HepG2 (cell line): ENCODE data around the gene HLA-DPB1. TPM values are rescaled to one million over a fixed set of nuclear protein-coding genes. Genes with fewer than 3 reads are reported as not detected.

Experiments used
- ATM ChIP-seq: fragments of 450-650 bp; IDR thresholded peaks from 2 replicates; pipeline ENCODE4 v1.7.1; 2017; ENCODE audit warnings: mild to moderate bottlenecking, borderline replicate concordance
- HNRNPK ChIP-seq: fragments of 200-400 bp; formaldehyde crosslinking; IDR thresholded peaks from 2 replicates; pipeline ENCODE4 v1.6.1; 2018; ENCODE audit warnings: low read length, low read depth, moderate library complexity, mild to moderate bottlenecking; ENCODE audit not compliant: poor library complexity, severe bottlenecking
- KLF12 ChIP-seq: sonication (generic); formaldehyde crosslinking; IDR thresholded peaks from 2 replicates; pipeline ENCODE4 v1.4.0; 2020; ENCODE audit warnings: missing genetic modification reagents, borderline replicate concordance
- ZFX ChIP-seq: sonication (generic); formaldehyde crosslinking; IDR thresholded peaks from 2 replicates; pipeline ENCODE4 v1.4.0; 2020; ENCODE audit warnings: mild to moderate bottlenecking, low read depth, missing genetic modification reagents, moderate library complexity
- ZNF121 ChIP-seq: sonication (generic); formaldehyde crosslinking; IDR thresholded peaks from 2 replicates; pipeline ENCODE4 v1.5.0; 2020; ENCODE audit warnings: mild to moderate bottlenecking, missing genetic modification reagents
- ZNF790 ChIP-seq: sonication (generic); formaldehyde crosslinking; IDR thresholded peaks from 2 replicates; pipeline ENCODE4 v1.8.0; 2022; ENCODE audit warnings: missing genetic modification reagents, mild to moderate bottlenecking, borderline replicate concordance
- polyA plus RNA-seq, 8 experiments: library from polyadenylated mRNA; depleted of rRNA in 3 of 8; stranded (reverse) in 7 of 8; unstranded in 1 of 8; fragments of >200 nt; fragmentation: Illumina TruSeq in 4 of 8; extraction: Trizol in 4 of 8; gene quantifications; 2 replicates each; pipeline versions ENCODE4 v1.2.1 to v1.2.3, GENCODE V29; 2011 to 2016; ENCODE audit warnings: low read depth in 4 of 8, missing spikeins in 1 of 8, mixed read lengths in 1 of 8; ENCODE audit not compliant: insufficient read depth in 1 of 8
- total RNA-seq, 5 experiments: library from RNA; depleted of rRNA; stranded (reverse); fragments of >200 nt; fragmentation: Illumina TruSeq; extraction: Trizol; gene quantifications; 2 replicates each; pipeline ENCODE4 v1.2.3, GENCODE V29; 2016; ENCODE audit warnings: low read depth in 1 of 5
- TF ChIP-seq, protein P1 (sequence below): sonication (generic); formaldehyde crosslinking; conservative IDR thresholded peaks from 2 replicates; pipeline ENCODE4 v1.4.0; 2020; ENCODE audit warnings: missing genetic modification reagents
- TF ChIP-seq, protein P2 (sequence below): IDR thresholded peaks from 2 replicates; pipeline ENCODE4 v1.6.1; 2012; ENCODE audit warnings: low read length, improper control_type of control experiment
- TF ChIP-seq, protein P3 (sequence below): sonication (generic); formaldehyde crosslinking; IDR thresholded peaks from 2 replicates; pipeline ENCODE4 v1.8.1; 2023; ENCODE audit warnings: mild to moderate bottlenecking, missing genetic modification reagents
- TF ChIP-seq, protein P4 (sequence below): sonication (generic); formaldehyde crosslinking; IDR thresholded peaks from 2 replicates; pipeline ENCODE4 v1.4.0; 2020; ENCODE audit warnings: missing genetic modification reagents

The HLA-DPB1 gene
- total and polyA plus RNA-seq, 2 of the 13 experiments (the other 11 are each of a cell fraction or from before 2014, with no cell fraction given), result not detected

DNA sequence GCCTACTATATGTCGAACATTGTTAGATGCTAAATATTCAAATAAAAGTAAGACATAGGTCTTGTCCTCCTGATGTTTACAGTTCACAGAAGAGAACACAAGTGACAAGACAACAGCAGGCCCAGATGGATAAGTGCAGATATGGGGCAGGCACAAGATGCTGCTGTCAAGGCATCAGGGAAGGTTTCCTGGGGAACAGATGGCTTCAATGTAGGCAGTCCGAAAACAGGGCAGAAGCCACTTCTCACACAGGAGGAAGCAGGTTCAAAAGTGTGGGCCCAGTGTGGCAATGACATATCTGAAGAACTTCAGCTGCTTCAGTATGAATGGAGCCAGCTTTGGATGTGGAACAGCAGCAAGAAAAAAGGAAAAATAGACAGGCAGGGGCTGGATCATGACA lies 32.5 kb downstream of the HLA-DPB1 start (continued):
- TF ChIP-seq, protein P1, sequence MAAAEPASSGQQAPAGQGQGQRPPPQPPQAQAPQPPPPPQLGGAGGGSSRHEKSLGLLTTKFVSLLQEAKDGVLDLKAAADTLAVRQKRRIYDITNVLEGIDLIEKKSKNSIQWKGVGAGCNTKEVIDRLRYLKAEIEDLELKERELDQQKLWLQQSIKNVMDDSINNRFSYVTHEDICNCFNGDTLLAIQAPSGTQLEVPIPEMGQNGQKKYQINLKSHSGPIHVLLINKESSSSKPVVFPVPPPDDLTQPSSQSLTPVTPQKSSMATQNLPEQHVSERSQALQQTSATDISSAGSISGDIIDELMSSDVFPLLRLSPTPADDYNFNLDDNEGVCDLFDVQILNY, result no peak
- TF ChIP-seq KLF12 (CRISPR knock-in tag), result no peak
- TF ChIP-seq HNRNPK, result no peak
- no peak for TF ChIP-seq ZNF790
- TF ChIP-seq ATM, result no peak
- no peak for TF ChIP-seq ZFX (CRISPR knock-in tag)
- TF ChIP-seq, protein P2, sequence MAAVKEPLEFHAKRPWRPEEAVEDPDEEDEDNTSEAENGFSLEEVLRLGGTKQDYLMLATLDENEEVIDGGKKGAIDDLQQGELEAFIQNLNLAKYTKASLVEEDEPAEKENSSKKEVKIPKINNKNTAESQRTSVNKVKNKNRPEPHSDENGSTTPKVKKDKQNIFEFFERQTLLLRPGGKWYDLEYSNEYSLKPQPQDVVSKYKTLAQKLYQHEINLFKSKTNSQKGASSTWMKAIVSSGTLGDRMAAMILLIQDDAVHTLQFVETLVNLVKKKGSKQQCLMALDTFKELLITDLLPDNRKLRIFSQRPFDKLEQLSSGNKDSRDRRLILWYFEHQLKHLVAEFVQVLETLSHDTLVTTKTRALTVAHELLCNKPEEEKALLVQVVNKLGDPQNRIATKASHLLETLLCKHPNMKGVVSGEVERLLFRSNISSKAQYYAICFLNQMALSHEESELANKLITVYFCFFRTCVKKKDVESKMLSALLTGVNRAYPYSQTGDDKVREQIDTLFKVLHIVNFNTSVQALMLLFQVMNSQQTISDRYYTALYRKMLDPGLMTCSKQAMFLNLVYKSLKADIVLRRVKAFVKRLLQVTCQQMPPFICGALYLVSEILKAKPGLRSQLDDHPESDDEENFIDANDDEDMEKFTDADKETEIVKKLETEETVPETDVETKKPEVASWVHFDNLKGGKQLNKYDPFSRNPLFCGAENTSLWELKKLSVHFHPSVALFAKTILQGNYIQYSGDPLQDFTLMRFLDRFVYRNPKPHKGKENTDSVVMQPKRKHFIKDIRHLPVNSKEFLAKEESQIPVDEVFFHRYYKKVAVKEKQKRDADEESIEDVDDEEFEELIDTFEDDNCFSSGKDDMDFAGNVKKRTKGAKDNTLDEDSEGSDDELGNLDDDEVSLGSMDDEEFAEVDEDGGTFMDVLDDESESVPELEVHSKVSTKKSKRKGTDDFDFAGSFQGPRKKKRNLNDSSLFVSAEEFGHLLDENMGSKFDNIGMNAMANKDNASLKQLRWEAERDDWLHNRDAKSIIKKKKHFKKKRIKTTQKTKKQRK, result no peak
- TF ChIP-seq ZNF121, result no peak
- TF ChIP-seq, protein P3, sequence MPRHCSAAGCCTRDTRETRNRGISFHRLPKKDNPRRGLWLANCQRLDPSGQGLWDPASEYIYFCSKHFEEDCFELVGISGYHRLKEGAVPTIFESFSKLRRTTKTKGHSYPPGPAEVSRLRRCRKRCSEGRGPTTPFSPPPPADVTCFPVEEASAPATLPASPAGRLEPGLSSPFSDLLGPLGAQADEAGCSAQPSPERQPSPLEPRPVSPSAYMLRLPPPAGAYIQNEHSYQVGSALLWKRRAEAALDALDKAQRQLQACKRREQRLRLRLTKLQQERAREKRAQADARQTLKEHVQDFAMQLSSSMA (CRISPR knock-in tag), result no peak
- TF ChIP-seq, protein P4, sequence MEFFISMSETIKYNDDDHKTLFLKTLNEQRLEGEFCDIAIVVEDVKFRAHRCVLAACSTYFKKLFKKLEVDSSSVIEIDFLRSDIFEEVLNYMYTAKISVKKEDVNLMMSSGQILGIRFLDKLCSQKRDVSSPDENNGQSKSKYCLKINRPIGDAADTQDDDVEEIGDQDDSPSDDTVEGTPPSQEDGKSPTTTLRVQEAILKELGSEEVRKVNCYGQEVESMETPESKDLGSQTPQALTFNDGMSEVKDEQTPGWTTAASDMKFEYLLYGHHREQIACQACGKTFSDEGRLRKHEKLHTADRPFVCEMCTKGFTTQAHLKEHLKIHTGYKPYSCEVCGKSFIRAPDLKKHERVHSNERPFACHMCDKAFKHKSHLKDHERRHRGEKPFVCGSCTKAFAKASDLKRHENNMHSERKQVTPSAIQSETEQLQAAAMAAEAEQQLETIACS (CRISPR knock-in tag), result no peak
- TF ChIP-seq, all 625 proteins: peak for 0
